H9 (cell line): Measurements from ENCODE around the gene HBP1. TPM values are rescaled to one million over a fixed set of nuclear protein-coding genes. Genes with fewer than 3 reads are reported as not detected.

Source experiments
- DNase-seq: peaks from one replicate; pipeline ENCODE4 v3.0.0-alpha.2; 2017
- H2AFZ ChIP-seq: one replicate; pipeline ENCODE4 v1.6.1; 2013; ENCODE audit warnings: mild to moderate bottlenecking, low read length, control low read depth, moderate library complexity
- H2AK5ac ChIP-seq: 2 replicates; pipeline ENCODE4 v1.6.1; 2013; ENCODE audit warnings: low read length, control low read depth, mixed read lengths; ENCODE audit not compliant: insufficient read length
- H2BK120ac ChIP-seq: one replicate; pipeline ENCODE4 v1.6.1; 2013; ENCODE audit warnings: low read depth, mild to moderate bottlenecking, low read length, control low read depth, inconsistent platforms; ENCODE audit not compliant: poor library complexity, severe bottlenecking
- H2BK12ac ChIP-seq: 2 replicates; pipeline ENCODE4 v1.6.1; 2013; ENCODE audit warnings: low read length, control low read depth, mixed read lengths, low read depth; ENCODE audit not compliant: insufficient read length
- H2BK15ac ChIP-seq: 2 replicates; pipeline ENCODE4 v1.6.1; 2013; ENCODE audit warnings: low read depth, low read length, control low read depth
- H2BK20ac ChIP-seq: one replicate; pipeline ENCODE4 v1.6.1; 2013; ENCODE audit warnings: low read depth, mild to moderate bottlenecking, low read length, control low read depth, inconsistent platforms; ENCODE audit not compliant: poor library complexity, severe bottlenecking
- H2BK5ac ChIP-seq: 2 replicates; pipeline ENCODE4 v1.6.1; 2013; ENCODE audit warnings: low read length, control low read depth, mixed read lengths; ENCODE audit not compliant: insufficient read length
- H3K14ac ChIP-seq: 2 replicates; pipeline ENCODE4 v1.6.1; 2013; ENCODE audit warnings: low read length, control low read depth; ENCODE audit not compliant: insufficient read depth
- H3K18ac ChIP-seq: 2 replicates; pipeline ENCODE4 v1.6.1; 2013; ENCODE audit warnings: low read depth, mild to moderate bottlenecking, mixed read lengths, low read length, control low read depth; ENCODE audit not compliant: insufficient read length
- H3K23ac ChIP-seq: 2 replicates; pipeline ENCODE4 v1.6.1; 2013; ENCODE audit warnings: low read length, control low read depth, mixed read lengths, low read depth; ENCODE audit not compliant: insufficient read length
- H3K23me2 ChIP-seq: 2 replicates; pipeline ENCODE4 v1.6.1; 2013; ENCODE audit warnings: low read depth, mild to moderate bottlenecking, mixed read lengths, low read length, control low read depth; ENCODE audit not compliant: insufficient read length, poor library complexity, severe bottlenecking
- H3K27ac ChIP-seq: 2 replicates; pipeline ENCODE4 v1.5.1; 2013; ENCODE audit warnings: low read length, control low read depth, mixed read lengths, low read depth; ENCODE audit not compliant: insufficient read length
- H3K27me3 ChIP-seq: 2 replicates; pipeline ENCODE4 v1.6.1; 2013; ENCODE audit warnings: low read length, control low read depth, inconsistent platforms; ENCODE audit not compliant: insufficient read depth
- H3K4ac ChIP-seq: 2 replicates; pipeline ENCODE4 v1.6.1; 2013; ENCODE audit warnings: low read depth, mild to moderate bottlenecking, control low read depth, inconsistent platforms, low read length, moderate library complexity
- H3K4me1 ChIP-seq: 2 replicates; pipeline ENCODE4 v1.6.1; 2013; ENCODE audit warnings: low read length, control low read depth, inconsistent platforms; ENCODE audit not compliant: insufficient read depth
- H3K4me2 ChIP-seq: 2 replicates; pipeline ENCODE4 v1.6.1; 2013; ENCODE audit warnings: low read length, control low read depth, mixed read lengths; ENCODE audit not compliant: insufficient read length, insufficient read depth
- H3K56ac ChIP-seq: 2 replicates; pipeline ENCODE4 v1.6.1; 2013; ENCODE audit warnings: low read depth, mild to moderate bottlenecking, mixed read lengths, low read length, control low read depth; ENCODE audit not compliant: insufficient read length
- H3K79me1 ChIP-seq: 2 replicates; pipeline ENCODE4 v1.6.1; 2013; ENCODE audit warnings: low read depth, mild to moderate bottlenecking, moderate library complexity, low read length, control low read depth, inconsistent platforms; ENCODE audit not compliant: insufficient read depth, poor library complexity, severe bottlenecking
- H3K79me2 ChIP-seq: 2 replicates; pipeline ENCODE4 v1.6.1; 2013; ENCODE audit warnings: low read length, control low read depth, inconsistent platforms; ENCODE audit not compliant: insufficient read depth
- H3K9ac ChIP-seq: 2 replicates; pipeline ENCODE4 v1.6.1; 2013; ENCODE audit warnings: low read length, control low read depth, mixed read lengths; ENCODE audit not compliant: insufficient read length; ENCODE audit errors: extremely low read depth
- H3K9me3 ChIP-seq: one replicate; pipeline ENCODE4 v1.6.1; 2013; ENCODE audit warnings: low read depth, low read length, inconsistent platforms; ENCODE audit not compliant: control insufficient read depth
- H3T11ph ChIP-seq: one replicate; pipeline ENCODE4 v1.6.1; 2013; ENCODE audit warnings: mild to moderate bottlenecking, low read length, control low read depth, inconsistent platforms
- H4K20me1 ChIP-seq: one replicate; pipeline ENCODE4 v1.6.1; 2013; ENCODE audit not compliant: control insufficient read depth, insufficient read length, insufficient read depth
- H4K5ac ChIP-seq: 2 replicates; pipeline ENCODE4 v1.6.1; 2013; ENCODE audit warnings: low read depth, mild to moderate bottlenecking, mixed read lengths, low read length, control low read depth; ENCODE audit not compliant: insufficient read length
- H4K8ac ChIP-seq: replicated peaks from 2 replicates; pipeline ENCODE4 v1.6.1; 2013; ENCODE audit warnings: low read length, control low read depth, mixed read lengths, low read depth; ENCODE audit not compliant: insufficient read length
- H4K91ac ChIP-seq: 2 replicates; pipeline ENCODE4 v1.6.1; 2013; ENCODE audit warnings: low read depth, mild to moderate bottlenecking, moderate library complexity, mixed read lengths, low read length, control low read depth; ENCODE audit not compliant: insufficient read length
- H3K27ac Mint-ChIP-seq, 3 experiments: 2 replicates in 2 of 3; 3 replicates in 1 of 3; pipeline ENCODE4 v1.8.0; 2020 to 2021; ENCODE audit warnings: mixed read lengths in 3 of 3, mild to moderate bottlenecking in 1 of 3, moderate library complexity in 1 of 3
- H3K27me3 Mint-ChIP-seq: 2 replicates; pipeline ENCODE4 v1.8.0; 2021; ENCODE audit warnings: low read depth, mild to moderate bottlenecking, moderate library complexity, mixed read lengths
- H3K36me3 Mint-ChIP-seq, 3 experiments: 2 replicates in 2 of 3; 3 replicates in 1 of 3; pipeline ENCODE4 v1.8.0; 2020 to 2021; ENCODE audit warnings: low read depth in 3 of 3, mixed read lengths in 3 of 3; ENCODE audit not compliant: insufficient read depth in 1 of 3
- H3K4me1 Mint-ChIP-seq, 2 experiments: 2 replicates each; pipeline ENCODE4 v1.8.0; 2020; ENCODE audit warnings: mixed read lengths in 2 of 2
- H3K4me3 Mint-ChIP-seq, 2 experiments: 2 replicates in 1 of 2; 3 replicates in 1 of 2; pipeline ENCODE4 v1.8.0; 2020 to 2021; ENCODE audit warnings: mild to moderate bottlenecking in 2 of 2, mixed read lengths in 2 of 2, moderate library complexity in 1 of 2
- H3K9me3 Mint-ChIP-seq, 2 experiments: 2 replicates in 1 of 2; 3 replicates in 1 of 2; pipeline ENCODE4 v1.8.0; 2020; ENCODE audit warnings: mild to moderate bottlenecking in 2 of 2, mixed read lengths in 2 of 2, moderate library complexity in 1 of 2
- WGBS: extraction: QIAGEN DNeasy Blood & Tissue Kit; methylation state at CpG from one replicate; pipeline ENCODE4 v1.1.7; 2013; ENCODE audit warnings: missing lambda C conversion rate, low lambda C conversion rate, mixed read lengths; ENCODE audit not compliant: insufficient read length; ENCODE audit errors: extremely low coverage; 5-methylcytosine and 5-hydroxymethylcytosine counted together
- total RNA-seq: library from RNA; stranded (reverse); gene quantifications from 2 replicates; pipeline ENCODE4 v1.2.1, GENCODE V29; 2021
- TF ChIP-seq, protein P1 (sequence below): fragments of 200-600 bp; sonication (generic); conservative IDR thresholded peaks from 3 replicates; pipeline ENCODE4 v1.8.0; 2021; ENCODE audit warnings: antibody characterized with exemption, mild to moderate bottlenecking

HBP1 gene
- total RNA-seq, 1 experiment from 2014 or later = 27.6 TPM

DNA sequence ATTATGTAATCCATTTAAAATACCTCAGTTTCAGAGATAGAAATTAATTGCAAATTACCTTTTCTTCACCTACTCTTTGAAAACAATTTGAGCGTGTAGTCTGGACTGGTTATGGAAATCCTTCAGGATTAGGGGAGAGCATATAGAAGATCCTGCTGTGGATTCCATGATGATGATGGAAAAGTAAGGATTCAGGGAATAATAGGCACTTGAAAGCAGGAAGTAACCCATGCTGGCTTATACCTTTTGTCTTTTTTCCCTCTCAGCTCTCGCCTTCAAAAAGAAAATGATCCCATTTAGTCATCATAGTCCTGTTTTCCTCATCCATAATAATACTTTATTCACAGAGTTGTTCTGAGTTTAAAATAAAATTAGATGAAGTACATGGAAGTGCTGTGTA, 4.4 kb downstream of the HBP1 start:
- Histone ChIP-seq H3K79me2 (peaks cover 3% of the 10 kb centered on the region; the same call in 1 of the 2 replicates), H3K14ac (no peak overlapping the region), H4K5ac (no peak overlapping the region), H3K27me3 (no peaks in the 10 kb centered on the region), H3T11ph (no peak overlapping the region), H3K4me1 (no peaks in the 10 kb centered on the region), H2BK5ac (no peak overlapping the region), H2BK120ac (no peak overlapping the region), H2AK5ac (no peak overlapping the region), H3K23ac (no peak overlapping the region), H3K23me2 (peaks cover 1% of the 10 kb centered on the region), H3K9ac (no peak overlapping the region), H3K9me3 (no peaks in the 10 kb centered on the region), H4K20me1 (no peaks in the 10 kb centered on the region), H2BK15ac (no peak overlapping the region), H3K4me2 (peak overlapping the region; percentile 11), H3K56ac (no peak overlapping the region), H3K4ac (no peak overlapping the region), H4K8ac (no peak overlapping the region), H3K27ac (peak overlapping the region; percentile 36), H2BK12ac (no peak overlapping the region), H2BK20ac (no peak overlapping the region), H4K91ac (no peak overlapping the region), H2AFZ (no peak overlapping the region), H3K79me1 (no peaks in the 10 kb centered on the region), H3K18ac (no peak overlapping the region)
- Mint-ChIP-seq H3K36me3 (peaks cover 0 to 9% (median 4%) of the 10 kb centered on the region in 3 experiments; a peak in 2 of 7 replicates), H3K27ac (peak overlapping the region; percentile 10 to 94 (median 87); a peak in 6 of 7 replicates), H3K4me3 (peak overlapping the region in 1 of 2 experiments; percentile 43; a peak in 3 of 5 replicates), H3K27me3 (no peaks in the 10 kb centered on the region; the same call in 1 of the 2 replicates), H3K9me3 (peaks cover 0 to 3% of the 10 kb centered on the region in 2 experiments; a peak in 2 of 5 replicates), H3K4me1 (peaks cover 29 to 35% of the 10 kb centered on the region in 2 experiments)
- WGBS = no CpG with 5 or more reads among the region's 2 CpGs
- TF ChIP-seq, protein P1, sequence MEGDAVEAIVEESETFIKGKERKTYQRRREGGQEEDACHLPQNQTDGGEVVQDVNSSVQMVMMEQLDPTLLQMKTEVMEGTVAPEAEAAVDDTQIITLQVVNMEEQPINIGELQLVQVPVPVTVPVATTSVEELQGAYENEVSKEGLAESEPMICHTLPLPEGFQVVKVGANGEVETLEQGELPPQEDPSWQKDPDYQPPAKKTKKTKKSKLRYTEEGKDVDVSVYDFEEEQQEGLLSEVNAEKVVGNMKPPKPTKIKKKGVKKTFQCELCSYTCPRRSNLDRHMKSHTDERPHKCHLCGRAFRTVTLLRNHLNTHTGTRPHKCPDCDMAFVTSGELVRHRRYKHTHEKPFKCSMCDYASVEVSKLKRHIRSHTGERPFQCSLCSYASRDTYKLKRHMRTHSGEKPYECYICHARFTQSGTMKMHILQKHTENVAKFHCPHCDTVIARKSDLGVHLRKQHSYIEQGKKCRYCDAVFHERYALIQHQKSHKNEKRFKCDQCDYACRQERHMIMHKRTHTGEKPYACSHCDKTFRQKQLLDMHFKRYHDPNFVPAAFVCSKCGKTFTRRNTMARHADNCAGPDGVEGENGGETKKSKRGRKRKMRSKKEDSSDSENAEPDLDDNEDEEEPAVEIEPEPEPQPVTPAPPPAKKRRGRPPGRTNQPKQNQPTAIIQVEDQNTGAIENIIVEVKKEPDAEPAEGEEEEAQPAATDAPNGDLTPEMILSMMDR = no peak
- no peak for DNase-seq
